ENCODE results near the gene LPAR2.
"Not testable (repeated sequence)": the region's sequence is repeated elsewhere in the genome, so short reads cannot be mapped to it uniquely, and the experiment has no call there.

LPAR2 gene

DNA sequence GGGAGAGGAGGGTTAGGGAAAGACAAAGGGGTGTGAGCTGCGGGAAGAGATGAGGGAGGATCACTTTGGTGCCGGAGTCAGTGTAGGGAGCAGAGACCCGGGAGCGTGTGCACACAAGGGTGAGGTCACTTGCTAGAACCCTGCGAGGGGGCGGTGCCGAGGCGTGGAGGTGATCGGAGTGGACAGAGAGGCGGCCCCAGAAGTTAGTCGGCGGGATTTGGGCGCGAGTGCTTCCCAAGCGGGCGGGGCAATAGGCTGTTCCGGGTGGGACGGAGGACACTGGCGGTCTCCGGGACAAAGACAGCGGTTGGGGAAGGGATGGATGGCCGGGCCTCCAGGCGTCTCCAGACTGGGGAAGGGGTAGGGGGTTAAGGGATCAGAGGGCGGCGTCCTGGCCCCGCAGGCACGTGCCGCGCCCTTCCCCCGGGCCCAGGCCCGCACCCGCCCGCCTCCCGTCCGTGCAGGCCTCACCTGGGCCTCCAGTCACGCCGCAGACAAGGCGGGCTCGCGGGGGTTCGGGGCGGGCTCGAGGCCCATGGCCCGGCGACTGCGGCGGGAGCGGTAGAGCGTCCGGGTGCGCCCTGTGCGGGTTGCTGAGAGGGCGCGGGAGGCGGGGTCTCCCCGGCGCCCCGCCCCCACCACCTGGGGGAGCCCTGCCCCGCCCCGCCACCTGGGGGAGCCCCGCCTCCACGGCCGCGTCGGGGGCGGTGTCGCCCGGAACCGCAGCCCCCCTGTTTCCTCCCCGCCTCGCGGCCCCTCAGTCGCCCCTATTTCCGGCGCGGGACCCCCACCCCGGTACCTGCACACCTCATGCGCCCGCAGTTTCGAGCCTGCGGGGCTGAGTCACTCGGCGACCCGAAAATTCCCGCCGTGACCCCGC, at the start of gene LPAR2:
LPAR2 (minus strand) TSS at position 600 of the 880 bp plus-strand sequence. CDS start 945 bp downstream, outside the sequence.
- DNase-seq: peak; percentile 50 to 64

DNA sequence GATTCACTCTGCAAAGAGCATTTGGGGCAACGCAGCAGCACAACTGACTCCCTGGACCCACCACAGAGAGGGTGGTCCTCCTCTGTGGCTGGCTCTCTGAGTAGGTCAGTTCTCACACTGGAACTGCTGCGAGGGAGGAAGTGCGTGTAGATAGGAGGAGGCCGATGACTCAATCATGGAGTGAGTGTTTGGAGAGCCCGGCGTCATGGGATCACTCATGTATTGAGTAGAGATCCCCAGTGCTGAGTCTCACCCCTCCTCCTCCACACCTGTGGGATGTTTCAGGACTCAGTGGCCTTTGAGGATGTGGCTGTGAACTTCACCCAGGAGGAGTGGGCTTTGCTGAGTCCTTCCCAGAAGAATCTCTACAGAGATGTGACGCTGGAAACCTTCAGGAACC, 49.6 kb upstream of the LPAR2 start:
- DNase-seq: no peak

DNA sequence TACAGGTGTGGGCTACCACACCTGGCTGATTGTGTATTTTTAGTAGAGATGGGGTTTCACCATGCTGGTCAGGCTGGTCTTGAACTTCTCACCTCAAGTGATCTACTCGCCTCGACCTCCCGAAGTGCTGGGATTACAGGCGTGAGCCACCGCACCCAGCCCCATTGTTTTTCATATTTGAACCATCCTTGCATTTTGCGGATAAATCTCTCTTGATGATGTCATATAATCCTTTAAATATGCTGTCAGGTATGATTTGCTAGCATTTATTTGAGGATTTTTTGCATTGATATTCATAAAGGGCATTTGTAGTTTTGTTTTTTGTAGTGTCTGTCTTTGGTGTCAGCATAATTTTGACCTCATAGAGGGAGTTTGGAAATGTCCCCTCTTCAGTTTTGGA, 46.3 kb upstream of the LPAR2 start:
- no peak for DNase-seq

DNA sequence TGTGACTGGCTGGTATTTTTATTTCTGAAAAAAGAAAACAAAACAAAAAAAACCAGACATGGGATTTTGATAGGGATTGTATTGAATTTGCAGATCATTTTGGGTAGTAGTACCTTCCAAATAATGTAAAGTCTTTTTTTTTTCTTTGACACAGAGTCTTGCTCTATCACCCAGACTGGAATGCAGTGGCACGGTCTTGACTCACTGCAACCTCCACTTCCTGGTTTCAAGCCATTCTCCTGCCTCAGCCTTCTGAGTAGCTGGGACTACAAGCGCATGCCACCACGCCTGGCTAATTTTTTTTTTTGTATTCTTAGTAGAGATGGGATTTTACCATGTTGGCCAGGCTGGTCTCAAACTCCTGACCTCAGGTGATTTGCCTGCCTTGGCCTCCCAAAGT, 44.8 kb upstream of the LPAR2 start:
- DNase-seq: no peak

DNA sequence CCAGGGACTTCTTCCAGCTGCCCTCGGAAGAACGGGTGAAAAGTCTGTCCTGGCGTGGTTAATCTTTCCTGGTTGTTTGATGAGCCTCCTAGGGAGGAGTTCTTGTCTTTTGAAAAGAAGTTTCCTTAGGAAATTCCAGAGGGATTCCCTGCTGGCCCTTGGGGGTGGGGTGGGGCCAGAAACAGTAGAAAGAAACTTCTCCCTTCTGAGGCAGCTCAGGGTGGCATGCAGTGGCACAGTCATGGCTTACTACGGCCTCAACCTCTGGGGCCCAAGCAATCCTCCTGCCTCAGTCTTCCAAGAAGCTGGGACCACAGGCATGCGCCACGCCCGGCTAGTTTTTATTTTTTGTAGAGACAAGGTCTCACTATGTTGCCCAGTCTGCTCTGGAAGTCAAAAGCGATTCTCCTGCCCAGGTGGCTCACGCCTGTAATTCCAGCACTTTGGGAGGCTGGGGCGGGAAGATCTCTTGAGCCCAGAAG, 42.1 kb upstream of the LPAR2 start:
- DNase-seq: no peak

DNA sequence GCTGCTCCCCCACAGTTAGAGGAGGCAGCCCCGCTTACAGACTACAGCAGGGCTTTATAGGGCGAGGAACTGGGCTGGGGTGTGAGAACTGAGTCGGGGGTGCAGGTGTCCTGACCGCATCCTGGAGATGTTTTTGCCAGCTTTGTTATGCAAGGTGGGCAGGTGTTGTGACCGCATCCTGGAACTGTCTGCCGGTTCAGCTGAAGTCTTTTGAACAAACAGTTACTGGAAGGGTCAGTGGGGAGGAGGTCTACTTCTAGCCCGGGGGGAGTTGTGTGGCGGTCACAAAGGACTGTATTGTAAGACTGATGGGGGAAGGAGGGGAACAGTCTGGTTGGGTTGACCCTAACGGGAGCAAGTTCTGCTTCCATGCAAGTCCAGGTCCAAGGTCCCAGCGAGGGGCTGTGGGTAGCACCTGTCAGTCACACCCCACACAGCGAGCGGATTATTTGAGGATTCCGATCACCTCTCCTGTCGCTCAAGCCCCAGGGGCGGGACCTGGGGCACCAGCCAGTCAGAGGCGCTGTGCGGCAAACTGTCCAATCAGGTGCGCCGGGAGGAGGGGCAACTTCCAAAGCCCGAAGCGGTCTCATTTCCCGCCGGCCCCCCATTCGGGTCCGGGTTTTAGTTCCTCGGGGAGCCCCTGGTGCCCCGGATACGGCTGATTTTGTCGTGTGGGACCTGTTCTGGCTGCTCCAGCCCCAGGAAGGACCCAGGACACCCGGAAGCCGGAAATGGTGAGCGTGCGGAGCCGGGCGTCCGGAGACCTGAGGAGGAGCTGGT, 40.4 kb upstream of the LPAR2 start, which contains the start of gene ZNF101:
ZNF101 (plus strand) TSS at position 610 of the 783 bp plus-strand sequence; CDS start at position 735, 125 bp downstream.
- peak; percentile 90 to 94 for DNase-seq

DNA sequence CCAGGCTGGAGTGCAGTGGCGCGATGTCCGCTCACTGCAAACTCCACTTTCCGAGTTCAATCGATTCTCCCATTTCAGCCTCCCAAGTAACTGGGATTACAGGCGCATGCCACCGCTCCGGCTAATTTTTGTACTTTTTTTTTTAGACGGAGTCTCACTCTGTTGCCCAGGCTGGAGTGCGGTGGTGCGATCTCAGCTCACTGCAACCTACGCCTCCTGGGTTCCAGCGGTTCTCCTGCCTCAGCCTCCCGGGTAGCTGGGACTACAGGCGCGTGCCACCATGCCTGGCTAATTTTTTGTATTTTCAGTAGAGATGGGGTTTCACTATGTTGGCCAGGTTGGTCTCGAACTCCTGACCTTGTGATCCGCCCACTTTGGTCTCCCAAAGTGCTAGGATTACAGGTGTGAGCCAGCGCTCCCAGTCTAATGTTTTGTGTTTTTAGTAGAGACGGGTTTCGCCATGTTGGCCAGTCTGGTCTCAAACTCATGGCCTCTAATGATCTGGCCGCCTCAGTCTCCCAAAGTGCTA, 37.5 kb upstream of the LPAR2 start:
- DNase-seq: not testable (repeated sequence)

DNA sequence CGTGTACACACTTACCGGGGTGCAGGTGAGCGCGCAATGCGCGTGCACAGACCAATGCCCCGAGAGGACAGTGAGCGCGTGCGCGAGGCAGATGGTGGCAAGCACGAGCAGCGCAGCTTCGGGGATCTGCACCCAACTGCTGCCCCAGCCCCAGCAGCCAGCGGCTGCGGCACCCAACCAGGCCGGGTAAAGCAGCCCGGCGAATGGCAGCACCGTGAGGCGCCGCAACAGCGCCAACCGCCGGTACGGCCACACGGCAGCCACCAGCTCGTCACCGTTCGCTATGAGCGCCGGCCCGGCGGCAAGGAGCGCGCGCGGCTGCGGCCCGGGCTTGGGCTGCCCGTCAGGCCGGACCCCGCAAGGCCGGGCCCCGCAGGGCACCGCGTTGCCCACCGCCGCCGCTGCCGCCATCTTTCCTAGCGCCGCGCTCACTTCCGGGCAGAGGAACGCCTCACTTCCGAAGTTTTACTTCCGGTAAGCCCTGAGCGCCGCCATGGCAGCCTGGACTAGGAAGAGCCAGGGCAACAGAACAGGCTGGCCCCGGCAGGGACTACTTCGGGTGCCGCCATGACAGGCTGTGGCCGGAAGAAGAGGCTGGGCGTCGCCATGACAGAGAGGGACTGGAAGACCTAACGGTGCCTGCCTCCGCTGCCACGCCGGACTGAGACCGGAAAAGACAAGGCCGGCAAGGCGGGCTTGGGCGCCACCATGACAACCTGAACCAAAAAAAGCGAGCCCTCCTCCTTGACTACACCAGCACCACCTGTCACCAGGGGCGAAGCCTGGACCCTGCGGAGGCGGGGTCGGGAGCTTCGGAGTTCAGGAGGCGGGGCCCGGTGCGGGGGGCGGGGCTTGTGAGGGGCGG, 35.5 kb upstream of the LPAR2 start, which contains the start of gene ATP13A1:
ATP13A1 (minus strand) TSS at position 421 of the 865 bp plus-strand sequence; CDS start at position 411, 10 bp downstream.
- DNase-seq: peak; percentile 95

DNA sequence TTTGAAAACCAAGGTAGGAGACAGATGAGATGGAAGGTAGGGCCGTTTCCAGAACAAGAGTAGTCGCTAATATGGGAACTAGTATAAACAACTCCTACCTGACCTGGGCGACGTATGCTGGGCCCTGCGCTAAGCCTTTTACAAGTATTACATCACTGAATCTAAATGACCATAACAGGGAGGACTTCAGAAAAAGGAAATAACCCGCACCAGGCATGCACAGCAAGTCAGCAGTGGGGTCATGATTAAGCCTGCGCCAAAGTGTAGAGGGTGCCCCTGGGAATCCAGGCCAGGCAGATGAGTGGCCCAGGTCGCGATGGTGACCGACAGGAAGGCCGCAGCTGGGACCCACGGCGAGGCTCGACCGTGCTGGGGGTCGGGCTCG, 34.8 kb upstream of the LPAR2 start:
- no peak for DNase-seq

DNA sequence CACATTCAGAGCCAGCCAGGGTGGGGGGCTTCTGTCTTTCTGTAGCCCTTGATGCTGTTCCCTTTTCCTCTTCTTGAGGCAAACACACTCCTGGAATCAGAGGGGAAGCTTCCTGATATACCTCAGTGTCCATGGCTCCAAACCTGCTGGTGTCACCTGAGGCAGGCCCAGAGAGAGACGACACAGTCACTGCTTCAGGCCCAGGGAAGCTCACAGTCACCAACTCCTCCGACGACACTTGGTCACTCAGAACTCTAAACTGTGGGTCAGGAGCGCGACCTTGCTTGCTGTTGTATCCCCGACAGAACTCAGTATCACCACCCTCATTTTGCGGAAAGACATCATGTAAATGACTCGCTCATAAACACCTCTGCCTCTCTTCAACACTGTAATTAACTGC, 34.3 kb upstream of the LPAR2 start:
- no peak for DNase-seq

DNA sequence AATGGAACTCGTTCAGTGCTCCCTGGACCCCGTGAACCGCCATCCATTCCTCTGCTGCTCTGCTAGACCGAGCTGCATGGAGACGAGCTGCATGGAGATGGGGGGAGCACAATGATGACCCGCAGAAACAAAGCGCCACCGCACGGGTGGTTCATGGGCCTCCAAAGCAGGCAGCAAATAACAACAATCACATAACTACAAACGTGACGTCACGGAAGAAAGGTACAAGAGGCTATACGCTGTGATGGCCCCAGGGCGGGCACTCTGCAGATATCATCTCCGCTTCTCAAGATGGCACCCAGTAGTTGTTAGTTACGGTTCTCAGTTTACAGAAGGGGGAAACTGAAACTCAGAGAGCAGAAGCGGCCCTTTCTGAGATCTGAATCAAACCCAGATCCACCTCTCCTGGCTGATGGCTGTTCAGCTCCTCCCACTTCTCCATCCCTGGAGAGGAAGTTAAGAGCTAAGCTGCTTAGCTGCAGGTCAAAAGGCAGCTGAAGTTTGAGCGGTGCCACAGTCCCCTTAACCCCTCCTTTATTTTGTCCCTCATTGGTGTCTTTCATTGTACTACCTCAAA, 33.7 kb upstream of the LPAR2 start:
- DNase-seq: no peak

DNA sequence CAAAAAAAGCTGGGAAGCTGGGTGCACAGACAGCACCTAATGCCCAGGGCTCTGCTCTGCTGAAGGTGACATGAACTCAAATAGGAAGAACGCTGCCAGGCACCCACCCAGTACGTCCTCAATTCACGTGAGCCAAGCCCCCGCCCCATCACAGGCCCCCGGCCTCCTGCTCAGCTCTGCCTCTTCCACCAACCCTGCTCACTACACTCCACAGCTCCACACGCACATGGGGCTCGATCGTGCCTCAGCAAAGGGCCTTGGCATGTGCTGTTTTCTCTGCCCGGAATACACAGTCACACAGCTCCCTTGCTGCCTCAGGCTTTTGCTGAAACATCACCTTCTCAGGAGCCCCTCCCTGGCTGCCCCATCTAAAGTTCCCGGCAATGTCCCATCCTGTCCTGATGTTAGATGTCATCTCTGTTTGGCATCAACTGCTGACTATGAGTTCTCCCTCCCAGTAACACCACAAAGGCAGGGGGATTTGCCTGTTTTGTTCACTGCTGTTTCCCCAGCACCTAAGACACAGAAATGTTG, 33.2 kb upstream of the LPAR2 start:
- no peak for DNase-seq

DNA sequence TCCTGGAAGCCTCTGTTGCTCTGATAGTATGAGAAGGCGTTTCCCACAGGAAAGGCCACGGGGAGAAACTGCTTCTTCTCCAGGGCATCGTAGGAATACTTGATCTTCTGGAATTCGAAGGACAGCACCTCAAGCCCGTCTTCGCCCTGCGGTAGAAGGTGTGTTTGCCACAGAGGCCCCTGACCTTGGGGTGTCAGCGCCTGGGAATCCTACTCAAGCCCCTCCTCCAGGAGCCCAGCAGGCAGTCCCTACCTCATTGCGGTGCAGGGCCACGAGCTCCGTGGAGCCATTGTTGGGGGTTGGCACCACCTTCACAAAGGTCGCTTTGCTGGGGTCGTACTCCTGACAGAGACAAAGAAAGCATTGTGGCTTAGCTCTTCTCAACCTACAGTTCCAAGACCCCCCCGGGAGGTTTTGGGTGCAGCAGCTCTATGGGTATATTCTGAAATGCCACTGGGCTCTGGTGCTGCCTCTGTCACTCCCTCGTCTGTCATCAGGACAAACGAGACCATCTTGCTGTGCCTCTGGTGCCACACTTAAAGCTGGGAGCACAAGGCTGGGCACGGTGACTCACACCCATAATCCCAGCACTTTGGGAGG, 31.7 kb upstream of the LPAR2 start:
- no peak for DNase-seq

DNA sequence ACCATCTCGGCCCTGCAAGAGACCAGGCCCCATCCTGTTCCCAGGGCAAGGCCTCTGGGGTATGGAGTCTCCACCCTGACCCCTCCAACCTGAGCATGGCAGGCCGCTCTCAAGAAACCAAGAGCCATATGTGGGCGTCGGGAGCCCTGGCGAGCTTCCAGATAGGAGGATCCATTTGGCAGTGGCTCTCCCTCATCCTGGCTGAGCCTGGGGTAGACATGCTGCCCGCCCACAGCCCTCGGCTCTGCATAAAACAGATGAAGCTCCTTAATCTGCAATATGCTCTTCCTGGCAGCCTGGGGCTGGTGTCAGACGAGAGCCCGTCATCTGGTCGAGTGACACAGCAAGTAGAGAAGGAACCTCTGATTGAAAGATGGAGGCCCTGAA, 29.4 kb upstream of the LPAR2 start:
- no peak for DNase-seq

DNA sequence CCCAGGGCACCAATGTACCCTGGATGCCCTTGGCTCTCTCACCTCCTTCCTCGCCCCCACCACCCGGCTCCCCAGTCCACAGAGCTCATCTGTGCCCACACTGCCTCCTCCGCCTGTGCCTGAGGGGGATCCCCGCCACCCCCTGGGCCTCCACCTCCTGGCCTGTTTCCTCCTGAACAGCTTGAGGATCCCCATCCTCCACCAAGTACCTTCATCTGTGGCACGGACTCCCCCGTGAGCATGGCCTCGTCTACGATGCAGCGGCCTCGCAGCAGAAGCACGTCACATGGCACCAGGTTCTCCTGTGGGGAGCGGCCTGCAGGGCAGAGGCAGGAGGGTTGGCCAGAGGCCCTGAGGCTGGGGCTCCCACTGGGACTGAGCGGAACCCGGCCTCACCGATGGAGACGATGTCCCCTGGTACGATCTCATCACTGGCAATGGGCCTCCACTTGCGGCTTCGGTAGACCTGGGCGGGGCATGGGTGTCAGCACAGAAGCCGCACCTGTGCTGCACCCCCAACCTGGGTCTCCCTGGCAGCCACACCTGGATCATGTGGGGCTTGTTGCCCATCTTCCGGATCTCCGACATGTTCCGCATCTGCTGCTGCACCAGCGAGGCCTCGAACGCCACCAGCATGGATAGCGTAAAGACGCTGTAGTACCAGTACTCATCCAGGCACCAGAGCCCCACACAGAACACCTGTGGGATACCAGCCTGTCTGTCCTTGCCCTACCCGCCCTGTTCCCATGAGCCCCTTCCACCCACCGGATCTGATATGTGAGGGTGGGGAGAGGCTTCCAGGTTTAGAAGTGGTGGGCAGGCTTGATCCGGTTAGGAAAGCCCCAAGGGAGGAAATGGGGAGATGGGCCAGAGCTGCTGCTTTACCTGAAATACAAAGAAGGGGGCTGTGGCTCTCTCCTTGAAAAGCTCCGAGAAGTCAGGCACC, 28.7 kb upstream of the LPAR2 start:
- no peak for DNase-seq

DNA sequence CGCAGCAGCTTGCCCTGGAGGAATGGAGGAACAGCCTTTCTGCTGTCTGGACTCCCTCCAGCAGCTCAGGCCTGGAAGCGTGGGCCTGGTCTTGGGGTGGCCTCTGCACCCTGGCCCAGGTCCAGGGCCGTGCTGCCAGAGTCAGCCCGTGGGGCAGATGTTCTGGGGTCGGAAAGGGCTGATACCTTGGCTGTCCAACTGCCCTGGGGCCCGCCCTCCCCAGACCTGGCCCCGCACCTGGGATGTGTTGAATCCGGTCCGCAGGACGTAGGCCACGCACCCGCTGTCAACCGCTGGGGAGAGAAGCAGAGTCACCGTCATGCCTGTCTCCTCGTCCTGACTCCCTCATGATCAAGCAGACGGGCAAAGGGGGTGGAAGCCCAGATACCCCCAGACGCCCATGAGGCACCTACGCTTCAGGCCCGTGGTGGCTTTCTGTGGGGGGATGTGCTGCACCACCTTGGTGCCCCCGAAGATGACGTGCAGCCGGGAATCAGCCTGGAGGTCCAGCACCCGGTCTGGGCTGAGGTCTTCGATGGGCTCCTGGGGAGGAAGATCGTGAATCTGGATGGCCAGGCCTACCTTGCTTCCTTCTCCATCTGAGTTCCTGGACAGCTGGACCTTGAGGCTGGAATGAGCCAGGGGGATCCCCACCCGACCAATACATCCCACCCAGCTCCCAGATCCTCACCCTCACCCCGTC, 27.8 kb upstream of the LPAR2 start:
- no peak for DNase-seq

DNA sequence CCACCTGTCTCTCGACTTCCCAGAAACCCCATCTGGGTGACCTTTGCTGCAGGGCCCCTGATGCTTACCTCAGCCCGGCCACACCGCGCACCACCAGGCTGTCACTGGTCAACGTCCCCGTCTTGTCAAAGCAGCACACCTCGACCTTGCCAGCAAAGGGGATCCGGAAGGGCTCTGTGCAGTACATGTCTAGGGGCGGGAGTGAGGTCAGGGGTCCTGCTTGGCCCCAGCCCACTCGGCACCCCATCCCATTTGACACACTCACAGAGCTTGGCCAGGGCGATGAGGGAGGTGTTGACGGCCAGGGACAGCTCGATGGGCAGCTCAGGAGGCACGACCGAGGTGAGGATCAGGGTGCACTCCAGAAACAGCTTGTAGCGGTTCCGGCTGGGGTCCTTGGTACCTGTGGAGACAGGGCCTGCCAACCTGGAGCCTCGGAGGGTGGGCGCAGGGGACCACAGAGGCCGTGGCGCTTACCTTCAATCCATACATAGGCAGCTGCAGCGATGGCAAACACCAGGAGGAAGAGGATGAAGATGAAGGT, 27.1 kb upstream of the LPAR2 start:
- DNase-seq: no peak

DNA sequence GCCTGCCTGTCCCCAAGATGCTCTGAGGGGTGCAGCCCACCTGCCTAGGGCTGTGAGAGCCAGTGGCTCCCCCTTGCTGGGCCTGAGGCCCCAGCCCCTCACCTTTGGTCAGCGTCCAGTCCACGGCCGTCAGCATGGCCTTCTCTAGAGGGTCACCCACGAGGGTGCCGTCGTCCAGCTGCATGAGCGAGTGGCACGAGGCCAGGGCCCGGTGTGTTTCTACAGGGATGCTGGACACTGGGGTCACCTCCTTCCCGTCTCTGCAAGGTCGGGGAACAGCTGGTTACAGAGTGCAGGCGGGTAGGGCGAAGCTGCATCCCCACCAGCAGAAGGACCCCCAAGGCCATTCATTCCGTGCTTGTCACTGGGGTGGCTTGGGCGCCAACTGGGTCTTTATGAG, 26.4 kb upstream of the LPAR2 start:
- no peak for DNase-seq

DNA sequence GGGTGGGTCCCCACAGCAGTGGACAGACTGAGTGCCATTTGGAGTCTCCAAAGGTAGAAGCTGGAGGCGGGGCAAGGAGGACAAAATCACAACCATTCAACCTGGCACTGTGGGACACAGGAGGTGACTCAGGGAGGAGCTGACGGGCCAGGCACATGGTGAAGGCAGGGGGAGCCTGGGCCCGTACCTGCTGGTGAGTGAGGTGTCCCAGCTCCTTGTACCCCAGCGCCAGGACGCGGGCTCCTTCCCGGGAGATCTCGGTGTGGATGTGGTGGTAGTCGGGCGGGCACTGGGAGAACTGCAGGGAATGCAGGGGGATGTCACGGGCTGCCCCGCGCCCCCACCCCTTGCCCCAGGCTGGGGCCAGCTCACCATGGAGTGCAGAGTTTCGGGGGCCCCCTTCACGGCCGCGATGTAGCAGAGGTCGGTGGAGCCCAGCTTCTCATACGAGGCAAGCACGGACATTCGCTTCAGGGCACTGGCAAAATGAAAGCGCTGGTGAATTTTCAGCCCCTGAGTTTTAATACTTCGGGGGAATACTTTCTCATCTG, 25.7 kb upstream of the LPAR2 start:
- no peak for DNase-seq

All from NCI-H2081 (cell line).